ENCODE results near the gene NAA16. TPM values are rescaled to one million over a fixed set of nuclear protein-coding genes. Genes with fewer than 3 reads are reported as not detected.

The NAA16 gene
- total RNA-seq, 1 experiment from 2014 or later = 12.1 TPM

DNA sequence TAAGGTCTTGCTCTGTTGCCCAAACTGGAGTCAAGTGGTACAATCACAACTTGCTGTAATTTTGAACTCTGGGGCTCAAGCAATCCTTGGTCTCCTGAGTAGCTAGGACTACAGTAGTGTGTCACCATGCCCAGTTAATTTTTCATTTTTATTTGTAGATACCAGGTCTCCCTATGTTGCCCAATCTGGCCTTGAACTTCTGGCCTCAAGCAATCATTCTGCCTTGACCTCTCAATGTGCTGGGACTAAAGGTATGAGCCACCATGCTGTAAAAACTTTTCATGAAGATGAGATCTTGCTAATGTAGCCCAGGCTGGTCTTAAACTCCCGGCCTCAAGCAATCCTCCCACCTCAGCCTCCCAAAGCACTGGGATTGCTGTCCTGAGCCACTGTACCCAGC, 15.1 kb upstream of the NAA16 start:
- Histone ChIP-seq H3K9me2 (ENCODE audit: insufficient read depth) (no peaks in the 10 kb centered on the region), H3K4me1 (replicated peaks; ENCODE audit: insufficient read depth) (no peaks in the 10 kb centered on the region), H3K27me3 (ENCODE audit: insufficient read depth, low read depth) (no peaks in the 10 kb centered on the region), H4K20me1 (ENCODE audit: insufficient read depth) (no peaks in the 10 kb centered on the region), H3K9me3 (ENCODE audit: insufficient read depth, low read depth) (no peaks in the 10 kb centered on the region), H3K27ac (no peak overlapping the region), H3K79me2 (ENCODE audit: low read depth) (no peaks in the 10 kb centered on the region), H3K4me2 (no peak overlapping the region), H2AFZ (no peak overlapping the region), H3F3A (ENCODE audit: insufficient read depth, low read depth) (no peaks in the 10 kb centered on the region), H3K4me3 (no peak overlapping the region), H3K36me3 (ENCODE audit: low read depth) (no peaks in the 10 kb centered on the region)
- DNase-seq = no peak
- CTCF ChIA-PET = no interaction called here
- TF ChIP-seq, protein P1, sequence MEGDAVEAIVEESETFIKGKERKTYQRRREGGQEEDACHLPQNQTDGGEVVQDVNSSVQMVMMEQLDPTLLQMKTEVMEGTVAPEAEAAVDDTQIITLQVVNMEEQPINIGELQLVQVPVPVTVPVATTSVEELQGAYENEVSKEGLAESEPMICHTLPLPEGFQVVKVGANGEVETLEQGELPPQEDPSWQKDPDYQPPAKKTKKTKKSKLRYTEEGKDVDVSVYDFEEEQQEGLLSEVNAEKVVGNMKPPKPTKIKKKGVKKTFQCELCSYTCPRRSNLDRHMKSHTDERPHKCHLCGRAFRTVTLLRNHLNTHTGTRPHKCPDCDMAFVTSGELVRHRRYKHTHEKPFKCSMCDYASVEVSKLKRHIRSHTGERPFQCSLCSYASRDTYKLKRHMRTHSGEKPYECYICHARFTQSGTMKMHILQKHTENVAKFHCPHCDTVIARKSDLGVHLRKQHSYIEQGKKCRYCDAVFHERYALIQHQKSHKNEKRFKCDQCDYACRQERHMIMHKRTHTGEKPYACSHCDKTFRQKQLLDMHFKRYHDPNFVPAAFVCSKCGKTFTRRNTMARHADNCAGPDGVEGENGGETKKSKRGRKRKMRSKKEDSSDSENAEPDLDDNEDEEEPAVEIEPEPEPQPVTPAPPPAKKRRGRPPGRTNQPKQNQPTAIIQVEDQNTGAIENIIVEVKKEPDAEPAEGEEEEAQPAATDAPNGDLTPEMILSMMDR (conservative IDR thresholded peaks at IDR 0.05) = no peak
- TF ChIP-seq EZH2 (IDR thresholded peaks at IDR 0.05; ENCODE audit: low read depth) = no peak
- POLR2A ChIA-PET (ENCODE audit: unreplicated experiment) = no interaction called here
- intact Hi-C loops (cut with micrococcal nuclease; ENCODE audit: unreplicated experiment) = no loop called here
- BruUV-seq (replicated peaks) = no TSS peak

DNA sequence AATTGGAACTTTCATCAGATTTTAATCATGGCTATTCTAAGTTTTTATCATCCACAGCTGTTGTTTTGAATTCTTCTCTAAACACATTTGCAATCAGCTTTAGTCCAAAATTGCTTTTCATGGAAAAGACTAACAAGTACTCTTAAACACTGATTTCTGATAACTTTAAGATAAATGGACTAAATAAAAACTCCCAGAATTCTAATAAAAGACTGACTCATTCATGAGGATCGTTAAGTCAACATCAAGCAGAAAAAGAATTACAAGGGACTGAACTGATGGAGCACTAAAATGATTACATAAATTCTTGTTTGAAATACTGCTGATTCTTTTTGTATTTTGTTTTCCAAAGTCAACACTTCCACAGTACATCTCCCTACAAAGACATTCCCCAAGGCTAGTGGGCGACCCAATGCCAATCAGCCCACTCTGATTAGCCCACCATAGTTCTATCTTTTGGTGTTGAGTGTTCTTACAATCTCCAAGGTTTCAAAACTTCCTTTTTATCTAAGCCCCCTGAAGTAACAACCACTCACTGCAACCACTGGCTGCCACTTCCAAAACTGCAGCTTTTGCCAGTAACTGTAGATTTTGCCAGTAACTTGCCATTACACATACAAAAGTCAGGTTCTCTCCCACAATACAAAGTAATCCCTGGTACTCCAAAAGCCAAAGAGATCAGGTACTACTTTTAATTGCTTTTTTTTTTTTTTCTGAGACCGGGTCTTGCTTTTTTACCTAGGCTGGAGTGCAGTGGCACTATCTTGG, 14.0 kb upstream of the NAA16 start:
- no TSS peak for BruUV-seq (replicated peaks)
- Histone ChIP-seq H3K27ac (no peak overlapping the region), H2AFZ (no peak overlapping the region), H3K27me3 (ENCODE audit: insufficient read depth, low read depth) (no peaks in the 10 kb centered on the region), H4K20me1 (ENCODE audit: insufficient read depth) (no peaks in the 10 kb centered on the region), H3K79me2 (ENCODE audit: low read depth) (no peaks in the 10 kb centered on the region), H3K36me3 (ENCODE audit: low read depth) (no peaks in the 10 kb centered on the region), H3K9me3 (ENCODE audit: insufficient read depth, low read depth) (no peaks in the 10 kb centered on the region), H3K9me2 (ENCODE audit: insufficient read depth) (no peaks in the 10 kb centered on the region), H3K4me3 (no peak overlapping the region), H3F3A (ENCODE audit: insufficient read depth, low read depth) (no peaks in the 10 kb centered on the region), H3K4me2 (no peak overlapping the region), H3K4me1 (replicated peaks; ENCODE audit: insufficient read depth) (no peaks in the 10 kb centered on the region)
- DNase-seq = no peak
- POLR2A ChIA-PET (ENCODE audit: unreplicated experiment) = no interaction called here
- intact Hi-C loops (cut with micrococcal nuclease; ENCODE audit: unreplicated experiment) = no loop called here
- no peak for TF ChIP-seq EZH2 (IDR thresholded peaks at IDR 0.05; ENCODE audit: low read depth)
- TF ChIP-seq, protein P1 (conservative IDR thresholded peaks at IDR 0.05) = no peak
- CTCF ChIA-PET = no interaction called here

DNA sequence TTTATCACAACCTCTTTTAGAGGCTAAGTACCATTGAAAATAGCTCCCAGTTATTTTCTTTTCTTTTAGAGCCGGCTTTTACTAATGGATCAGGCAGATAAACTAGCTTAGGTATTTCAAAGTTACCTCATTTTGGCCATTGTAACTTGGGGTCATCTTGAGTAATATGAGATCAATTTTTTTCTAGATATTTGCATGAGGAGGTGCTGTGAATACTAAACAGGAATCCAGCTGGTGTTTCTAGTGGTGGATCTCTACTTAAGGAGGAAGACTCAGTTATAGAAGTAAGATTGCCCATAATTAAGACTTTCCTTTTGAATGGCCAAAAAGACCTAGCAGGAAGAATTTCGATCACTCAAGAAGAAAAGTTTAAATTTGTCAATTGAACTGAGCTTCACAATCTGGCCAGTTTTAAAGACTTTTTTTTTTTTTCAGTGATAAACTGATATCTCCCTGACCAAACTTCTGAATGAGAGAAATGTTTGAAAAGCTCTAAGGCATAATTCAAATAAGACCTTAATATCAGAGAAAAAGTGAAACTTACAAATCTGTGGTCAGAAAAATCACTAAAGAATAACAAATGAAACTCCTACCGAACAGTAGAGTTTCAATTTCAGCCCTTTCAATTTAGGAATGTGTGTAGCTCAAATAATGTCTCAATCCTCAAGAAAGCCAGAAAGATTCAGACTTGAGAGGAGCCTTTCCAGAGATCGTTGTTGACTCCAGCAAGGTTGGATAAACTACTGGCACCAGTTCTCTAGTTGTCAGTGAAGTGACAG, 11.6 kb upstream of the NAA16 start:
- H2AFZ ChIP-seq = no peak overlapping the region
- no peak for DNase-seq
- no peaks in the 10 kb centered on the region for H3K36me3 ChIP-seq (ENCODE audit: low read depth)
- H3K27ac ChIP-seq = no peak overlapping the region
- H3K4me3 ChIP-seq = no peak overlapping the region
- no peaks in the 10 kb centered on the region for H3K4me1 ChIP-seq (replicated peaks; ENCODE audit: insufficient read depth)
- H4K20me1 ChIP-seq (ENCODE audit: insufficient read depth) = no peaks in the 10 kb centered on the region
- no peak overlapping the region for H3K4me2 ChIP-seq
- H3K79me2 ChIP-seq (ENCODE audit: low read depth) = no peaks in the 10 kb centered on the region
- no TSS peak for BruUV-seq (replicated peaks)
- CTCF ChIA-PET = interaction anchor here (0.6 kb wide), 1 partner anchor 1078 kb away, joined by 3 read pairs; no protein-coding TSS in a partner anchor
- intact Hi-C loops (cut with micrococcal nuclease; ENCODE audit: unreplicated experiment) = no loop called here
- H3K9me3 ChIP-seq (ENCODE audit: insufficient read depth, low read depth) = no peaks in the 10 kb centered on the region
- no peaks in the 10 kb centered on the region for H3F3A ChIP-seq (ENCODE audit: insufficient read depth, low read depth)
- TF ChIP-seq, protein P1 (conservative IDR thresholded peaks at IDR 0.05) = no peak
- TF ChIP-seq EZH2 (IDR thresholded peaks at IDR 0.05; ENCODE audit: low read depth) = no peak
- H3K27me3 ChIP-seq (ENCODE audit: insufficient read depth, low read depth) = no peaks in the 10 kb centered on the region
- POLR2A ChIA-PET (ENCODE audit: unreplicated experiment) = no interaction called here
- H3K9me2 ChIP-seq (ENCODE audit: insufficient read depth) = no peaks in the 10 kb centered on the region

Data from PC-9 (cell line).